Fibroblast of villous mesenchyme (primary cell): Measurements from ENCODE around the gene NADK2. TPM values are rescaled to one million over a fixed set of nuclear protein-coding genes. Genes with fewer than 3 reads are reported as not detected.

Source experiments
- small RNA-seq: library from RNA; depleted of rRNA; stranded (forward); fragments of <200 nt; gene quantifications from one replicate; pipeline ENCODE3, GENCODE V24; 2012
- total RNA-seq: library from RNA; depleted of rRNA; stranded (reverse); fragments of >200 nt; gene quantifications from 2 replicates; pipeline ENCODE4 v1.2.3, GENCODE V29; 2012

NADK2 gene
- total RNA-seq, 1 donor: 36.3 TPM

Small RNA genes lying within 50 kb of the gene (small RNA-seq; reads per million reads assigned to genes)
- gene MIR580 (6.6 reads per million, percentile 86 among the genes with 10 or more reads in this experiment), gene RNU6-1305P (not detected)

Other genes with a start within 250 kb of the NADK2 start
- not detected in 2 replicates for gene UGT3A2, start 175.0 kb downstream of the NADK2 start, total RNA-seq
- gene LMBRD2, start 90.0 kb downstream of the NADK2 start, total RNA-seq: 12.9 and 23.7 TPM in 2 replicates
- 36.7 and 142 TPM in 2 replicates for gene SKP2, start 89.8 kb downstream of the NADK2 start, total RNA-seq
- 0.32 and 1.3 TPM in 2 replicates for gene RANBP3L, start 60.0 kb upstream of the NADK2 start, total RNA-seq